Body of pancreas (tissue), 4 donors: ENCODE data around the gene SEPHS1. TPM values are rescaled to one million over a fixed set of nuclear protein-coding genes. Genes with fewer than 3 reads are reported as not detected.

ENCODE experiments used
- ATAC-seq: fragments of 150-250 bp; one replicate; pipeline ENCODE4 v1.9.1; 2016
- DNase-seq, 4 donors: peaks; one replicate each; pipeline ENCODE4 v3.0.0-alpha.2; 2019
- H3K27ac ChIP-seq, 4 donors: fragments of 200-600 bp; sonication (generic); 1 replicate in 3 of 4; 2 replicates in 1 of 4; pipeline versions ENCODE4 v1.5.1 to v1.6.1; 2016 to 2019; ENCODE audit warnings: mild to moderate bottlenecking in 1 of 4, mixed read lengths in 1 of 4, moderate library complexity in 1 of 4
- H3K27me3 ChIP-seq, 2 donors: fragments of 200-600 bp; sonication (generic); one replicate each; pipeline ENCODE4 v1.6.0; 2016; ENCODE audit warnings: mild to moderate bottlenecking in 1 of 2
- H3K36me3 ChIP-seq, 2 donors: fragments of 200-600 bp; sonication (generic); replicated peaks in 1 of 2; 2 replicates each; pipeline ENCODE4 v1.5.1; 2016; ENCODE audit warnings: low read depth in 2 of 2; ENCODE audit not compliant: insufficient read depth in 1 of 2
- H3K4me1 ChIP-seq: fragments of 200-600 bp; sonication (generic); one replicate; pipeline ENCODE4 v1.6.0; 2016
- H3K4me3 ChIP-seq, 2 donors: fragments of 200-600 bp; sonication (generic); 1 replicate in 1 of 2; 2 replicates in 1 of 2; pipeline ENCODE4 v1.5.1; 2016 to 2019
- H3K9me3 ChIP-seq, 3 donors: fragments of 200-600 bp; sonication (generic); 1 replicate in 2 of 3; 2 replicates in 1 of 3; pipeline ENCODE4 v1.5.1; 2016
- CTCF ChIP-seq, 7 experiments: fragments of 450-650 bp in 4 of 7; fragments of 200-600 bp in 3 of 7; sonication (generic) in 3 of 7; IDR thresholded peaks; one replicate each; pipeline ENCODE4 v1.5.1; 2016 to 2019; ENCODE audit warnings: antibody characterized with exemption in 7 of 7
- POLR2A ChIP-seq, 3 donors: fragments of 450-650 bp; IDR thresholded peaks; one replicate each; pipeline ENCODE4 v1.6.1; 2016; ENCODE audit warnings: antibody characterized with exemption in 3 of 3, mild to moderate bottlenecking in 2 of 3
- WGBS, 2 donors: methylation state at CpG; one replicate each; pipeline ENCODE4 v1.1.5; 2017; 5-methylcytosine and 5-hydroxymethylcytosine counted together
- intact Hi-C: fragments of 100-400 bp; cut with DNase I; formaldehyde crosslinking; loops from one replicate; pipeline ENCODE4 v1.15.1; 2023
- total RNA-seq, 2 donors: library from RNA; depleted of rRNA; stranded (reverse); fragments of >200 nt; gene quantifications; one replicate each; pipeline ENCODE4 v1.1.0, GENCODE V29; 2016

SEPHS1 gene
- total RNA-seq, 2 donors from 2014 or later = 17.6 to 21.8 TPM

GRCh38 chr10:13338390-13339110 is 9.5 kb downstream of the SEPHS1 start:
- Histone ChIP-seq H3K4me1 (no peaks in the 10 kb centered on the region), H3K27me3 (no peaks in the 10 kb centered on the region), H3K36me3 (no peaks in the 10 kb centered on the region), H3K9me3 (no peaks in the 10 kb centered on the region), H3K27ac (no peak overlapping the region), H3K4me3 (no peak overlapping the region)
- ATAC-seq (no peak), DNase-seq (no peak)
- TF ChIP-seq POLR2A (IDR thresholded peaks at IDR 0.05) = no peak
- no peak for TF ChIP-seq CTCF (IDR thresholded peaks at IDR 0.05)
- 76 to 81% methylated on average over 10 of the region's 10 CpGs for WGBS, 2 donors
- intact Hi-C loops = no loop called here

- WGBS, 2 donors = 91 to 93% methylated on average over 3 to 6 of the region's 6 CpGs
- H3K4me3 ChIP-seq = no peak overlapping the region
- H3K27me3 ChIP-seq = no peaks in the 10 kb centered on the region
- TF ChIP-seq POLR2A (IDR thresholded peaks at IDR 0.05) (no peak), CTCF (IDR thresholded peaks at IDR 0.05) (no peak)
- no peak overlapping the region for H3K27ac ChIP-seq
- H3K36me3 ChIP-seq = no peaks in the 10 kb centered on the region
- DNase-seq = no peak
- intact Hi-C loops = no loop called here
- H3K4me1 ChIP-seq = no peaks in the 10 kb centered on the region
- no peaks in the 10 kb centered on the region for H3K9me3 ChIP-seq
- no peak for ATAC-seq
Observed at GRCh38 chr10:13337827-13338196, 10.3 kb downstream of the SEPHS1 start.

GRCh38 chr10:13337128-13337826 is 10.8 kb downstream of the SEPHS1 start:
- no peak overlapping the region for H3K27ac ChIP-seq
- no peaks in the 10 kb centered on the region for H3K9me3 ChIP-seq
- ATAC-seq = no peak
- DNase-seq = no peak
- WGBS, 2 donors = 92 to 93% methylated on average over 4 of the region's 4 CpGs
- H3K36me3 ChIP-seq = no peaks in the 10 kb centered on the region
- H3K4me3 ChIP-seq = no peak overlapping the region
- TF ChIP-seq POLR2A (IDR thresholded peaks at IDR 0.05) = no peak
- no peak for TF ChIP-seq CTCF (IDR thresholded peaks at IDR 0.05)
- intact Hi-C loops = no loop called here
- no peaks in the 10 kb centered on the region for H3K4me1 ChIP-seq
- no peaks in the 10 kb centered on the region for H3K27me3 ChIP-seq

GRCh38 chr10:13335881-13336280 is 12.2 kb downstream of the SEPHS1 start:
- DNase-seq = no peak
- intact Hi-C loops = no loop called here
- TF ChIP-seq POLR2A (IDR thresholded peaks at IDR 0.05) (no peak), CTCF (IDR thresholded peaks at IDR 0.05) (no peak)
- H3K36me3 ChIP-seq = peaks cover 0 to 7% of the 10 kb centered on the region in 2 donors
- no peak overlapping the region for H3K4me3 ChIP-seq
- H3K27ac ChIP-seq = no peak overlapping the region
- H3K27me3 ChIP-seq = no peaks in the 10 kb centered on the region
- WGBS, 2 donors = 83 to 96% methylated on average over 9 of the region's 9 CpGs
- H3K9me3 ChIP-seq = no peaks in the 10 kb centered on the region
- no peak for ATAC-seq
- H3K4me1 ChIP-seq = no peaks in the 10 kb centered on the region
